GM18508 (cell line): ENCODE measurements around the gene RAP1GAP2.
"Not testable (repeated sequence)": the region's sequence is repeated elsewhere in the genome, so short reads cannot be mapped to it uniquely, and the experiment has no call there.

Experiments
- ATAC-seq: cut with Tn5 transposase; IDR thresholded peaks from one replicate; pipeline ENCODE4 v1.9.1; 2021; ENCODE audit warnings: moderate number of reproducible peaks; ENCODE audit not compliant: insufficient read depth, unreplicated experiment

RAP1GAP2 gene

GRCh38 chr17:2981325-2981724 lies 185.1 kb downstream of the RAP1GAP2 start:
- no peak for ATAC-seq

- no peak for ATAC-seq
Measured at GRCh38 chr17:2982854-2983253, 186.6 kb downstream of the RAP1GAP2 start.

- ATAC-seq = no peak
Measured at GRCh38 chr17:2983255-2983654, 187.0 kb downstream of the RAP1GAP2 start.

GRCh38 chr17:2985318-2985717 lies 189.1 kb downstream of the RAP1GAP2 start:
- no peak for ATAC-seq

- no peak for ATAC-seq
Measured at GRCh38 chr17:2986925-2987324, 190.7 kb downstream of the RAP1GAP2 start.

GRCh38 chr17:2989396-2989795 lies 193.2 kb downstream of the RAP1GAP2 start:
- ATAC-seq = not testable (repeated sequence)

- ATAC-seq = no peak
Measured at GRCh38 chr17:2989855-2990254, 193.6 kb downstream of the RAP1GAP2 start.

- ATAC-seq = no peak
Measured at GRCh38 chr17:2990396-2990795, 194.2 kb downstream of the RAP1GAP2 start.

GRCh38 chr17:2991396-2992180 lies 195.3 kb downstream of the RAP1GAP2 start:
- not testable (repeated sequence) for ATAC-seq

GRCh38 chr17:2994441-2994840 lies 198.2 kb downstream of the RAP1GAP2 start:
- no peak for ATAC-seq

- ATAC-seq = no peak
Measured at GRCh38 chr17:2995377-2995776, 199.1 kb downstream of the RAP1GAP2 start.

- ATAC-seq = no peak
Measured at GRCh38 chr17:2995886-2996809, 199.9 kb downstream of the RAP1GAP2 start.

GRCh38 chr17:2996810-2997670 lies 200.8 kb downstream of the RAP1GAP2 start:
- no peak for ATAC-seq

- not testable (repeated sequence) for ATAC-seq
Measured at GRCh38 chr17:2998469-2998901, 202.2 kb downstream of the RAP1GAP2 start.

GRCh38 chr17:3002538-3003295 lies 206.5 kb downstream of the RAP1GAP2 start:
- ATAC-seq = peak; percentile 52

GRCh38 chr17:3003296-3004149 lies 207.3 kb downstream of the RAP1GAP2 start:
- no peak for ATAC-seq

GRCh38 chr17:3004150-3004801 lies 208.0 kb downstream of the RAP1GAP2 start:
- ATAC-seq = no peak

- no peak for ATAC-seq
Measured at GRCh38 chr17:3004925-3005324, 208.7 kb downstream of the RAP1GAP2 start.
